ENCODE measurements around the gene RESP18. TPM values are rescaled to one million over a fixed set of nuclear protein-coding genes. Genes with fewer than 3 reads are reported as not detected.

RESP18 gene
- total and polyA plus RNA-seq, 9 donors: not detected

DNA sequence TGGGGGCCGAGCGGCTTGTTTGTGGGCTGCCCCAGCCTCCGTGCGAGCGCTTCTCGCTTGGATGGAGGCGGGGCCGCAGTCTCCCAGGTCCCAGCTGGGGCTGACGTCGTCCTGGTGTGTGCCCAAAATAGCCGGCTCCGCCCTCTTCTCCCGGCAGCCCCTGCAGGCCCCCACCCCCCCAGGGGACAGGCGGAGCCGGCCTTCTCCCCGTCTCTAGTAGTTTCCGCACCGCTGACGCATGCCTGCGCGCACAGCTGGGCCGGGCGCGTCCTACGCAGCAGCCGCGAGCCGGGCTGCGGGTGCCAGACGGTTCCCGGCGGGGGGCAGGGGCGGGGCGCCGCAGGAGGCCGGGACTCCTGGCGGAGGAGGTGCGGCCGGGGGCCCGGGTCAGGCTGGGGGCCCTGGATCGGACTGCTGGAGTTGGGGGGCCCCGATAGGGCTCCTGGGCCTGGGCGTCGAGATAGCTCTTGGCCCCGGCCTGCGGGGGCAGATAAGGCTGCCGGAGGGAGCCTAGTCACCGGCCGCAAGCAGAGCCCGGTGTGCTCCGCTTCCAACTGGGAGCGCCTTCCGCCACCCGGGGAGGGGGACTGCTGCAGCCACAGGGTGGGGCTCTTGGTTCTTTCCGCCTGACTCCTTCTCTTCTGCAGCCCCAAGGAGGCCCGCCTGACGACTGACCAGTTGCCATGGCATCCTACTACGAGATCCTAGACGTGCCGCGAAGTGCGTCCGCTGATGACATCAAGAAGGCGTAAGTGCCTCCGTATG lies 53.2 kb downstream of the RESP18 start, which contains the start of gene DNAJB2:
Gene DNAJB2, plus strand, starts transcription at position 216 of the 765 bp plus-strand sequence. Its CDS starts 468 bp downstream, at position 684.
- Histone ChIP-seq H3K27ac (ENCODE audit: low read length) (peak within 1 kb of the TSS; percentile 97), H3K9me3 (replicated peaks; ENCODE audit: control insufficient read depth, low read depth, low read length) (no peaks in the 10 kb centered on the region), H3K4me3 (ENCODE audit: low read length) (peak within 1 kb of the TSS; percentile 75), H3K36me3 (ENCODE audit: control insufficient read depth, insufficient read depth, low read length) (peaks cover 37% of the 10 kb centered on the region), H3K4me1 (ENCODE audit: control insufficient read depth, insufficient read depth, low read length) (peaks cover 29% of the 10 kb centered on the region), H3K27me3 (ENCODE audit: control insufficient read depth, insufficient read depth, low read length) (no peaks in the 10 kb centered on the region)
- peak; percentile 99 for DNase-seq
- under 1% methylated on average over 47 of the region's 65 CpGs for WGBS (ENCODE audit: insufficient coverage)

GRCh38 chr2:219278655-219279150 lies 53.8 kb downstream of the RESP18 start:
- 0% methylated on average over 3 of the region's 9 CpGs for WGBS (ENCODE audit: insufficient coverage)
- H3K4me1 ChIP-seq (ENCODE audit: control insufficient read depth, insufficient read depth, low read length): peaks cover 35% of the 10 kb centered on the region
- no peak for DNase-seq

GRCh38 chr2:219277703-219278654 lies 54.6 kb downstream of the RESP18 start:
- WGBS (ENCODE audit: insufficient coverage): 15% methylated on average over 19 of the region's 25 CpGs
- peak; percentile 90 for DNase-seq

More at GRCh38 chr2:219278655-219279150, 53.8 kb downstream of the RESP18 start:
- Histone ChIP-seq H3K36me3 (ENCODE audit: control insufficient read depth, insufficient read depth, low read length) (peaks cover 31% of the 10 kb centered on the region), H3K27ac (ENCODE audit: low read length) (peak overlapping the region; percentile 97), H3K4me3 (ENCODE audit: low read length) (peak overlapping the region; percentile 75), H3K27me3 (ENCODE audit: control insufficient read depth, insufficient read depth, low read length) (no peaks in the 10 kb centered on the region), H3K9me3 (replicated peaks; ENCODE audit: control insufficient read depth, low read depth, low read length) (no peaks in the 10 kb centered on the region)

More at GRCh38 chr2:219277703-219278654, 54.6 kb downstream of the RESP18 start:
- Histone ChIP-seq H3K27ac (ENCODE audit: low read length) (peak overlapping the region; percentile 97), H3K27me3 (ENCODE audit: control insufficient read depth, insufficient read depth, low read length) (no peaks in the 10 kb centered on the region), H3K4me3 (ENCODE audit: low read length) (no peak overlapping the region), H3K9me3 (replicated peaks; ENCODE audit: control insufficient read depth, low read depth, low read length) (no peaks in the 10 kb centered on the region), H3K36me3 (ENCODE audit: control insufficient read depth, insufficient read depth, low read length) (peaks cover 25% of the 10 kb centered on the region), H3K4me1 (ENCODE audit: control insufficient read depth, insufficient read depth, low read length) (peaks cover 35% of the 10 kb centered on the region)

Other genes starting within 250 kb of the RESP18 start
- gene NHEJ1, start 171.9 kb downstream of the RESP18 start, total RNA-seq: 14.1 TPM
- 10 to 100 TPM; 11.4 to 18.5 (median 13.6) TPM for gene NHEJ1, start 171.9 kb downstream of the RESP18 start, polyA plus RNA-seq (ENCODE audit: insufficient read depth in 1 of 8, insufficient read length in 8 of 8, low replicate concordance in 1 of 8)
- 1.5 TPM for gene SLC23A3, start 162.7 kb downstream of the RESP18 start, total RNA-seq
- gene SLC23A3, start 162.7 kb downstream of the RESP18 start, polyA plus RNA-seq (ENCODE audit: insufficient read depth in 1 of 8, insufficient read length in 8 of 8, low replicate concordance in 1 of 8): 1 to 10 TPM in 3 of 8 donors, under 1 TPM in 5; 0.59 to 1.7 (median 0.95) TPM
- gene CNPPD1, start 155.8 kb downstream of the RESP18 start, total RNA-seq: 23.4 TPM
- gene CNPPD1, start 155.8 kb downstream of the RESP18 start, polyA plus RNA-seq (ENCODE audit: insufficient read depth in 1 of 8, insufficient read length in 8 of 8, low replicate concordance in 1 of 8): 10 to 100 TPM; 32.5 to 40.8 (median 37.1) TPM
- gene RETREG2, start 154.5 kb downstream of the RESP18 start, total RNA-seq: 28.9 TPM
- gene RETREG2, start 154.5 kb downstream of the RESP18 start, polyA plus RNA-seq (ENCODE audit: insufficient read depth in 1 of 8, insufficient read length in 8 of 8, low replicate concordance in 1 of 8): 10 to 100 TPM; 37.6 to 57.7 (median 47.0) TPM
- gene ZFAND2B, start 126.0 kb downstream of the RESP18 start, total RNA-seq: 26.6 TPM
- 10 to 100 TPM; 18.8 to 31.9 (median 22.8) TPM for gene ZFAND2B, start 126.0 kb downstream of the RESP18 start, polyA plus RNA-seq (ENCODE audit: insufficient read depth in 1 of 8, insufficient read length in 8 of 8, low replicate concordance in 1 of 8)
- gene ABCB6, start 113.8 kb downstream of the RESP18 start, total RNA-seq: 28.7 TPM
- 10 to 100 TPM; 28.4 to 42.0 (median 34.2) TPM for gene ABCB6, start 113.8 kb downstream of the RESP18 start, polyA plus RNA-seq (ENCODE audit: insufficient read depth in 1 of 8, insufficient read length in 8 of 8, low replicate concordance in 1 of 8)
- 13.7 TPM for gene ATG9A, start 103.1 kb downstream of the RESP18 start, total RNA-seq
- gene ATG9A, start 103.1 kb downstream of the RESP18 start, polyA plus RNA-seq (ENCODE audit: insufficient read depth in 1 of 8, insufficient read length in 8 of 8, low replicate concordance in 1 of 8): 10 to 100 TPM; 27.6 to 35.1 (median 32.3) TPM
- 21.5 TPM for gene ANKZF1, start 102.9 kb downstream of the RESP18 start, total RNA-seq
- gene ANKZF1, start 102.9 kb downstream of the RESP18 start, polyA plus RNA-seq (ENCODE audit: insufficient read depth in 1 of 8, insufficient read length in 8 of 8, low replicate concordance in 1 of 8): 10 to 100 TPM; 16.3 to 32.0 (median 23.6) TPM
- 6.6 TPM for gene GLB1L, start 87.3 kb downstream of the RESP18 start, total RNA-seq
- gene GLB1L, start 87.3 kb downstream of the RESP18 start, polyA plus RNA-seq (ENCODE audit: insufficient read depth in 1 of 8, insufficient read length in 8 of 8, low replicate concordance in 1 of 8): 1 to 10 TPM; 3.3 to 9.9 (median 5.7) TPM
- 12.5 TPM for gene STK16, start 87.3 kb downstream of the RESP18 start, total RNA-seq
- gene STK16, start 87.3 kb downstream of the RESP18 start, polyA plus RNA-seq (ENCODE audit: insufficient read depth in 1 of 8, insufficient read length in 8 of 8, low replicate concordance in 1 of 8): 10 to 100 TPM; 15.1 to 23.1 (median 19.6) TPM
- 0.04 TPM for gene TUBA4B, start 79.5 kb downstream of the RESP18 start, total RNA-seq
- gene TUBA4B, start 79.5 kb downstream of the RESP18 start, polyA plus RNA-seq (ENCODE audit: insufficient read depth in 1 of 8, insufficient read length in 8 of 8, low replicate concordance in 1 of 8): under 1 TPM in 6 of 8 donors, not detected in 2; 0.13 to 0.56 (median 0.18) TPM
- 36.2 TPM for gene TUBA4A, start 78.8 kb downstream of the RESP18 start, total RNA-seq
- 100 to 1,000 TPM in 4 of 8 donors, 10 to 100 TPM in 4; 77.1 to 160 (median 107) TPM for gene TUBA4A, start 78.8 kb downstream of the RESP18 start, polyA plus RNA-seq (ENCODE audit: insufficient read depth in 1 of 8, insufficient read length in 8 of 8, low replicate concordance in 1 of 8)
- gene DNAJB2, start 53.4 kb downstream of the RESP18 start, total RNA-seq: 52.6 TPM
- 10 to 100 TPM; 77.8 to 93.2 (median 85.9) TPM for gene DNAJB2, start 53.4 kb downstream of the RESP18 start, polyA plus RNA-seq (ENCODE audit: insufficient read depth in 1 of 8, insufficient read length in 8 of 8, low replicate concordance in 1 of 8)
- gene PTPRN, start 23.3 kb downstream of the RESP18 start, total RNA-seq: 0.09 TPM
- gene PTPRN, start 23.3 kb downstream of the RESP18 start, polyA plus RNA-seq (ENCODE audit: insufficient read depth in 1 of 8, insufficient read length in 8 of 8, low replicate concordance in 1 of 8): 1 to 10 TPM in 1 of 8 donors, under 1 TPM in 7; 0.09 to 1.0 (median 0.38) TPM
- gene DNPEP, start 55.2 kb upstream of the RESP18 start, total RNA-seq: 24.5 TPM
- gene DNPEP, start 55.2 kb upstream of the RESP18 start, polyA plus RNA-seq (ENCODE audit: insufficient read depth in 1 of 8, insufficient read length in 8 of 8, low replicate concordance in 1 of 8): 10 to 100 TPM; 28.6 to 48.5 (median 39.7) TPM
- 2,854 TPM for gene DES, start 85.6 kb upstream of the RESP18 start, total RNA-seq
- gene DES, start 85.6 kb upstream of the RESP18 start, polyA plus RNA-seq (ENCODE audit: insufficient read depth in 1 of 8, insufficient read length in 8 of 8, low replicate concordance in 1 of 8): 1,000 to 10,000 TPM; 2,139 to 4,335 (median 3,881) TPM
- 176 TPM for gene SPEG, start 102.1 kb upstream of the RESP18 start, total RNA-seq
- 100 to 1,000 TPM in 5 of 8 donors, 10 to 100 TPM in 3; 66.5 to 177 (median 143) TPM for gene SPEG, start 102.1 kb upstream of the RESP18 start, polyA plus RNA-seq (ENCODE audit: insufficient read depth in 1 of 8, insufficient read length in 8 of 8, low replicate concordance in 1 of 8)
- gene GMPPA, start 166.1 kb upstream of the RESP18 start, total RNA-seq: 28.7 TPM
- gene GMPPA, start 166.1 kb upstream of the RESP18 start, polyA plus RNA-seq (ENCODE audit: insufficient read depth in 1 of 8, insufficient read length in 8 of 8, low replicate concordance in 1 of 8): 10 to 100 TPM; 23.4 to 34.3 (median 27.4) TPM
- gene ASIC4, start 181.7 kb upstream of the RESP18 start, total RNA-seq: 0.44 TPM
- under 1 TPM; 0.12 to 0.51 (median 0.34) TPM for gene ASIC4, start 181.7 kb upstream of the RESP18 start, polyA plus RNA-seq (ENCODE audit: insufficient read depth in 1 of 8, insufficient read length in 8 of 8, low replicate concordance in 1 of 8)
- gene CHPF, start 211.1 kb upstream of the RESP18 start, total RNA-seq: 58.8 TPM
- gene CHPF, start 211.1 kb upstream of the RESP18 start, polyA plus RNA-seq (ENCODE audit: insufficient read depth in 1 of 8, insufficient read length in 8 of 8, low replicate concordance in 1 of 8): 10 to 100 TPM; 46.1 to 74.6 (median 64.6) TPM
- gene TMEM198, start 211.3 kb upstream of the RESP18 start, total RNA-seq: 1.2 TPM
- 1 to 10 TPM; 2.6 to 4.6 (median 3.1) TPM for gene TMEM198, start 211.3 kb upstream of the RESP18 start, polyA plus RNA-seq (ENCODE audit: insufficient read depth in 1 of 8, insufficient read length in 8 of 8, low replicate concordance in 1 of 8)
- gene OBSL1, start 238.8 kb upstream of the RESP18 start, total RNA-seq: 120 TPM
- gene OBSL1, start 238.8 kb upstream of the RESP18 start, polyA plus RNA-seq (ENCODE audit: insufficient read depth in 1 of 8, insufficient read length in 8 of 8, low replicate concordance in 1 of 8): 100 to 1,000 TPM; 117 to 193 (median 165) TPM
- gene INHA, start 239.6 kb upstream of the RESP18 start, total RNA-seq: 0.27 TPM
- gene INHA, start 239.6 kb upstream of the RESP18 start, polyA plus RNA-seq (ENCODE audit: insufficient read depth in 1 of 8, insufficient read length in 8 of 8, low replicate concordance in 1 of 8): 1 to 10 TPM in 1 of 8 donors, under 1 TPM in 7; 0.26 to 1.3 (median 0.84) TPM

Data from muscle of leg (tissue), 11 donors.